Measurements from ENCODE around the gene VPS16.

GRCh38 chr20:2889209-2889608, 48.7 kb downstream of the VPS16 start:
- TF ChIP-seq CTCF (IDR thresholded peaks at IDR 0.05; ENCODE audit: low read depth, low read length) = no peak
- no peak for TF ChIP-seq EZH2phosphoT487 (IDR thresholded peaks at IDR 0.05; ENCODE audit: low read depth)

Data from OCI-LY3 (cell line).